T1000 (cell line): ENCODE results near the gene DSCAM.

Experiments
- DNase-seq: peaks from one replicate; lab custom pipeline; 2025; ENCODE audit warnings: mixed read lengths; lab: John Stamatoyannopoulos, UW

DSCAM gene

DNA sequence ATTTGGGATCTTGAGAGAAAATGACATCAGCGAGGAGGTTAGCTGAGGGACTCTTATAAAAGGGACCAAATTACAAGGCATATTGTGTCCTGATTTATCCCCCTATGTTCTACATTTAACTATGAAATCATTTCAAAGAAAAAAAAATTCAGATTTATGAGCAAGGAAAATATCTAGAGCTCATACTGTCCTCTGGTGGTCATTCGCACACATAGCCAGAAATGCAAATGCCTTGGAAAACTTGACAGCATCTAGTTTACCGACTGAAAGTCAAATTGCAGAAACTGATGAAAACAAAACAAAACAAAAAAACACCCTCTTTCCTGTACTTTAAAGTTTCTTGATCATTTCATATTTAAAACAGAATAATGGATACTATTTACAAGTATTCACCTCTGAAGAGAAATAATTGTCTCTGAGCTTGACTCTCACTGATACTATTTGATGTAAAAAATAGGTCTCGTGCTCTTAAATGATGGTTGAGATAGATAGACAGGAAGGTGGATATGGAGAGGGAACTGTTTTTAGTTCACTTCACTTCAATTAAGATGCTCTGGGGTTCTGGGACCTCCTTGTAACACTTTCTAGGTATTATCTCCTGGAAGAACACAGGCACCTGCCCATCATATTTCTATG, 725.9 kb downstream of the DSCAM start:
- DNase-seq, result no peak

DNA sequence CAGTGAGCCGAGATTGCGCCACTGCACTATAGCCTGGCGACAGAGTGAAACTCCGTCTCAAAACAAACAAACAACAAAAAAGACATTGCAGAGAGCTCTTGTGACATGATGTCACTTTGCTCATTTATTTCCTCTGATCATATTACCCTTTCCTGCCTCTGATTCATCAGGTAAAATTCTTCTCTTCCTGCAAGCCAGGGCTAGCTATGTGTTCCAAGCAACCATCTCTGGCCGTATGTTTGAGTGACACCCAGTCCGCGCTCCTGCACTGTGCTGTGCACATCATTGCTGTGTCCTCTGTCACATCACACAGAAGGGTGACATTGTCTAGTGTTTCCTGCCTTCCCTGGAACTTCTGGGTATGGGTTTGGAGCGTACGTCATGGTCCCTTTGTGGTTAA, 728.4 kb downstream of the DSCAM start:
- DNase-seq, result no peak

DNA sequence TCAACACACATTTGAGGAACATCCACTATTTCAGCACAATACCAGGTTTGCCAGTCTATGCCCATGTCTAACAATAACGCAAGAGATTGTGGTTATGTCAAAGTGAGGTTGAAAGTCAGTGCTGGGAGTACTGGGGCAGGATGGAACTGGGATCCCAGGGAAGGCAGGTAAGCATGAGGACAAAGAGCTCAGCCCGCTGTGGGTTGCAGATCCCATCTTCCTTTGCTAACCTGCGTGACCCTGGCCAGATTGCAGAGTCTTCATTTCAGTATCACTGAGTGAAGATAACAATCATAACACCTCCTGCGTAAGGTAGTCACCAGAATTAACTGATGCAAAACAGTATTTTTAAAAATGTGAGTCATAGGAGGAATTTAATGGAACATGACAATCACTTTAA, 729.7 kb downstream of the DSCAM start:
- DNase-seq, result no peak

- DNase-seq, result no peak
Observed at GRCh38 chr21:40115775-40116174, 731.2 kb downstream of the DSCAM start.

DNA sequence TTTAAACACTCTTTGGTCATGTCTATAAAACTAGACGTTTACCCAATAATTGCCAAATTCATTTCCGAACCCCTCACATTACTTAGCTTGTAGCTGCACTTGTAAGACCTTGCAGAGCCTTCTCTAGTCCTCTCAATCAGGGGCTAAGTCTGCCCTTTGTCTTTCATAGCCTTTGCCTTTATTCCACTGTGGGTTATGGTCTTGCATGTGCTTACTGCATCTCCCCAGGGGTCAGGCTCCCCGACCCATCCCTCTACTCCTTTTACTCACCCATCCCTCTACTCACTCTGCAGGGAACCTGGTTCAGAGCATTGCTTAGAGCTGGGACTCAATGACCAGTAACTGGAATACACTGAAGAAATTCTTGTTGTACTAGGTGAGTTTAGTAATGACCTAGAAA, 744.3 kb downstream of the DSCAM start:
- DNase-seq, result no peak

- DNase-seq, result no peak
Observed at GRCh38 chr21:40099809-40100208, 747.1 kb downstream of the DSCAM start.

- DNase-seq, result no peak
Observed at GRCh38 chr21:40095477-40095876, 751.5 kb downstream of the DSCAM start.

DNA sequence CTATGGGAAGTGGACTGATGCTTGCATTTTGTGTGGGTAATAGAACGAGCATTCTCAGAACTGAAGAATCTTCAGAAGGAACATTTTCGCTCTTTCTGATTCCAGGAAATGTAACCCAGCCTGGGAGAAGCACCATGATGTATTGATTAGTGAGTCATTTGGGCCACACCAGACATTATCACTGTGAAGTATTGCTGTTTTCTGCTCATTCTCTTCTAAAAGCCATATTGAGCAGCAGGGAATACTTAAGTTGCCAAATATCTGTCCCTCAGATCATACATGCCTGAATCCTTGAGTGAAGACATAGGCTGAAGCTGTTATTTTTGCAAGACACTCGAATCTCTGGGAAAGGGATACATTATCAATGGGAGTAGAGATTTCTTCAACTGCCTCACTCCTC, 766.6 kb downstream of the DSCAM start:
- no peak for DNase-seq

DNA sequence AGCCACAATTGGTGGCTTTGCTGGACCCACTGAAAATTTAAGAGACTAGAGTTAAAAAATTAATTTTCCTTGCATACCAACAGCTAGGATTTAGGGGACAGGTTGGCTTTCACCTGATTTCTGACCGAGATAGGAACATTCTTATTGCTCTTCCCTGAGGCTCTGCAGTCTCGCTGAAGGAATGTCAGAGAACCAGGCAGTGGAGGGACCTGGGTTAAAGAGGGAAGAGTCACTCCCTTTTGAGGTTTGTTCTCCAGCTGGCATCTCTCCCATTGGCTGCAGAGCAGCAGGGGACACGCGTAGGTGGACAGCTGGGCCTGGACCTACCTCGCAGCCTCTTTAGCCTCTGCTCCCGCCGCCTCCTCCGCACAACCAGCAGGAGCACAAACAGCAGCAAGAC, 772.2 kb downstream of the DSCAM start:
- DNase-seq, result no peak

- no peak for DNase-seq
Observed at GRCh38 chr21:40074198-40074597, 772.8 kb downstream of the DSCAM start.

- no peak for DNase-seq
Observed at GRCh38 chr21:40073642-40074041, 773.3 kb downstream of the DSCAM start.

DNA sequence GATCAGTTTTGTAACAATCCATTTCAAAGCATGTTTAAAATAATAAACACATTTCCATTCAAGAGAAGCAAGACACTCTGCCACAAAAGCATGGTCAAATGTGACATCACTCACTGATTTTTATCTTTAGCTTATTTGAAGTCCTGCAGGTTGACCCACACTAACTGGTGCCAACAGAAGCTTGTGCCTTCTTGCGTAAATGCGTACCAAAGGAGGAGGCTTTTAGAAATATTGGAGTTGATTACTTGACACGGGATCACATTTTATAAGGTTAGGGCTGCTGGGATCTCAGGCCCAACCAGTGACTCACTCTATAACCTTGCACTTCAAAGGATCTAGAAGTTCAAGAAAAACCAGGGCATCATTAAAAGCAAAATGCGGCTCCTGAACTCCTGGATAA, 776.1 kb downstream of the DSCAM start:
- no peak for DNase-seq

DNA sequence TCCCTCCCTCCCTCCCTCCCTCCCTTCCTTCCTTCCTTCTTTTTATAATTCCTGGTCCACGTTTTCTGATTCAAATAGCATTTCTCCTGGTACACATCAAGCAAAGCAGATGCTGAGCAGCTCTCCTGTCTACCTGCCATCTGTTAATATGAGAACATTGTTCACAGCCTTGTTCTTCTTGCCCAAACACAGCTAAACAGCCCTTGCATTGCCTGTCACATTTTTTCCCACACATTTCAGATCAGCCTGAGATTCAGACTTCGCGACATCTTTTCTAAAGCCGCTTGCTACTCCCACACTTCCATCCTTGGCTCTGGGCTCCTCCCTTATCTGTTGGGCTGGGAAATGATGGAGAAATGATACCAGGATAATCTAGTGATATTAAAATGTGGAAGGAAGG, 779.2 kb downstream of the DSCAM start:
- no peak for DNase-seq

GRCh38 chr21:40066221-40066620, 780.7 kb downstream of the DSCAM start:
- DNase-seq, result no peak

GRCh38 chr21:40060083-40060677, 786.8 kb downstream of the DSCAM start:
- DNase-seq, result no peak

- DNase-seq, result no peak
Observed at GRCh38 chr21:40057331-40057730, 789.6 kb downstream of the DSCAM start.

DNA sequence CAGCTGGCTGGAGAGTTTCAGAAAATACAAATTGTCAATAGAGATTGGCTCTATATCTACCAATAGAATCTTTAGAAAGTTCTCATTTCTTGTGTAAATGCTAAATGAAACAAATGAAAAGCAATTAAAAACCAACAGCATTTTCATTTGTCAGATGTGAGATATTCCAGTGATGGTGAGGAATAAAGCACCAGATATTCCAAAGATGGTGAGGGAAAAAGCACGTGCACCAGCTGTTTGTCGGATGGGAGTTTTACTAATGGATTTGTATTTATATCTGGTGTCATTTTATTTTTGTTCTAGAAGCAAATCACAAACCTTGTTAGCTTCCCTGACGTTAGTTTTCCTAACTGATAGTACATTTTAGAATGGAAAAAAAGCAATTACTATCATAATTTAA, 790.9 kb downstream of the DSCAM start:
- DNase-seq, result no peak

- DNase-seq, result no peak
Observed at GRCh38 chr21:40054403-40054802, 792.6 kb downstream of the DSCAM start.

DNA sequence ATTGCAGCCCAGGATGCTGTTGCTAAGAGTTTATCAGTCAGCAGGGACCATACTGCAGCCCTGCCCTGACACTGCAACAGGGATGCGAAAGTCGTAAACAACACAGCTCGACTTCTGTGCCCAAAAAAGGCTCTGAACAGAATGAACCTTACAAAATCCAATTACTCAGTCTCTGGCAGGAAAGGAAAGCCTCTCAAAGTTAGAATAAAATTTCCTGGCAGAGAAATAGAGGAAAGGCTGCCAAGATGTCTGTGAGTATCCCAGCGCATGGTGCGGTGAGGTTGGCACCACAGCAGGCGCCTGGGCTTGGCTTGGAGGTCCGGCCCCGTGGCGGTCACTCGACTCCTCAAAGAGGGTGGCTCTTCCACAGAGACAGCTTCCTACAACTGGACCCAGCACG, 794.0 kb downstream of the DSCAM start:
- no peak for DNase-seq

DNA sequence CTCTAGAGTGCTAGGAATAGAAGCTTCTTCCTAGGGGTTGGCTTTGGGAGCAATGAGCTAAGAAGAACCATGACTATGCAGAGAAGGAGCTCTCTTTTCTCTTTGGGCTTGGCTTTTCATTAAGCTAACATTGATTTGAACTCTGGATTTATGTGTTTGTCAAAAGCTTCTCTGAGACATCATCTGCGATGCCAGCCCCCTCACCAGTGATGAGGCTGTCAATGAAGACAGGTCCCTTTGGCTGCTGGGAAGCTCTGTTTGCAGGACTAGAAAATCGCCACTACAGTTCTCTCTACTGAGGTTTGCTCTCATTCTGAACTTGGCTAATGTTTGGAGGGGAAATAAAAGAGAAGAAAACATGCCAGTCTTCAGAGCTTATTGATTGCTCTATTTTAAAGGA, 794.7 kb downstream of the DSCAM start:
- no peak for DNase-seq

DNA sequence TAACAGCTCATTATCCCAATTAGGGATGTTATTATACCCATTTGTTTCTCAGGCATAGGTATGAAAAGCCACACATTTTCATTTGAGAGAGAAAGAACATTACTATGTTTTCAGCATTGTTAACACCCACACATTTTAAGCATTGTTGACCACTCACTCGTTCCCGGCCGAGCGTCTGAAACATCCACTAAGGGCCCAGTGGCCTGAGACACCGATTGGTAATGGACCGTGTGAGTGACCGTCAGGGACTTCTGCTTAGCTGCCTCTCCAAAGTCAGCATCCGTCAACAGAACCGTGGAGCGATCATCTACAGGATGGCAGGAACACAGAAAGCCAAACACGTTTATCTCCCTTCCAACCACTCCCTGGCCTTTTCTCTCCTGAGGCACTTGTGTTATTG, 795.2 kb downstream of the DSCAM start:
- no peak for DNase-seq

DNA sequence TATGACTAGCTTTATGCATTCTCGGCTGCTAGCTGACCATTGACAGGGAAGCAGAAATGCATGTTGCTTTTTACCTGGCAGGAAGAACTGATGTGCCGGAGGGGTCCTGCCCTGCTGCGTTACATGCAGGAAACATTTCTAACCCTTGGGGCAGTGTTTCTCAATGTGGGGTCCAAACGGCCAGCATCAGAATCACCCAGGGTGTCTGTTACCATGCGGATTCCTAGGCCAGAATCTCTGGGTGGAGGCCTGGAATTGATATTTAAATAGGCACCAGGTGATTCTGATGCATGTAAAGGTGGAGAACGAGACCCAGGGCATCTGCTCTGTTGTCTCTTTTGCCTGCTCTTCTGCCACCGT, 797.0 kb downstream of the DSCAM start:
- no peak for DNase-seq

- DNase-seq, result no peak
Observed at GRCh38 chr21:40049031-40049930, 797.7 kb downstream of the DSCAM start.
